B cell (primary cell): ENCODE data around the gene THSD7A. TPM values are rescaled to one million over a fixed set of nuclear protein-coding genes. Genes with fewer than 3 reads are reported as not detected.

Source experiments
- ATAC-seq: fragments of 200-7000 bp; cut with Tn5 transposase; one replicate; pipeline ENCODE4 v1.10.0; 2021; ENCODE audit warnings: low read depth, mild to moderate bottlenecking, moderate number of reproducible peaks, moderate library complexity
- CTCF ChIA-PET: fragments of 350-600 bp; sonication (Branson Sonifier 250); formaldehyde crosslinking; loops from one replicate; lab custom pipeline; 2021; ENCODE audit warnings: antibody characterized with exemption, inconsistent platforms; lab: Charles Lee
- POLR2A ChIA-PET: fragments of 350-600 bp; sonication (Branson Sonifier 250); formaldehyde crosslinking; loops from one replicate; lab custom pipeline; 2021; ENCODE audit warnings: antibody characterized with exemption; lab: Charles Lee
- DNase-seq: peaks from one replicate; pipeline ENCODE4 v3.0.0; 2013
- H2AFZ ChIP-seq: 2 replicates; pipeline ENCODE4 v1.6.1; 2012; ENCODE audit warnings: mild to moderate bottlenecking, low read depth, low read length; ENCODE audit not compliant: insufficient read depth, poor library complexity, severe bottlenecking
- H3K27ac ChIP-seq, 2 donors: 1 replicate in 1 of 2; 2 replicates in 1 of 2; pipeline ENCODE4 v1.5.1; 2012 to 2013; ENCODE audit warnings: low read length in 2 of 2, mild to moderate bottlenecking in 2 of 2, moderate library complexity in 1 of 2
- H3K27me3 ChIP-seq, 4 experiments: fragments of 200-600 bp in 1 of 4; sonication (generic) in 1 of 4; replicated peaks in 1 of 4; 1 replicate in 2 of 4; 2 replicates in 2 of 4; pipeline versions ENCODE4 v1.6.1 to v1.7.0; 2013 to 2016; ENCODE audit warnings: low read length in 3 of 4, mild to moderate bottlenecking in 2 of 4, mixed read lengths in 1 of 4, moderate library complexity in 1 of 4; ENCODE audit not compliant: insufficient read depth in 4 of 4, control insufficient read depth in 3 of 4; ENCODE audit errors: control extremely low read depth in 1 of 4
- H3K36me3 ChIP-seq, 2 experiments: replicated peaks in 1 of 2; 1 replicate in 1 of 2; 2 replicates in 1 of 2; pipeline versions ENCODE4 v1.6.1 to v1.7.1; 2013; ENCODE audit warnings: low read length in 1 of 2; ENCODE audit not compliant: insufficient read depth in 2 of 2, control insufficient read depth in 1 of 2; ENCODE audit errors: control extremely low read depth in 1 of 2, extremely low read depth in 1 of 2
- H3K4me1 ChIP-seq, 2 donors: fragments of 200-600 bp in 1 of 2; sonication (generic) in 1 of 2; 1 replicate in 1 of 2; 2 replicates in 1 of 2; pipeline versions ENCODE4 v1.5.1 to v1.6.1; 2013 to 2017; ENCODE audit warnings: low read length in 2 of 2; ENCODE audit not compliant: control insufficient read depth in 2 of 2, insufficient read depth in 2 of 2
- H3K4me2 ChIP-seq: replicated peaks from 2 replicates; pipeline ENCODE3; 2012; ENCODE audit warnings: mild to moderate bottlenecking, low read depth, low read length; ENCODE audit not compliant: poor library complexity, severe bottlenecking
- H3K4me3 ChIP-seq, 5 experiments: fragments of 200-600 bp in 1 of 5; sonication (generic) in 1 of 5; 1 replicate in 3 of 5; 2 replicates in 2 of 5; pipeline versions ENCODE4 v1.5.1 to v1.7.0; 2011 to 2016; ENCODE audit warnings: low read length in 4 of 5, mild to moderate bottlenecking in 4 of 5, low read depth in 2 of 5, control low read depth in 1 of 5, moderate library complexity in 1 of 5; ENCODE audit not compliant: insufficient read depth in 1 of 5; ENCODE audit errors: control extremely low read depth in 1 of 5, extremely low read depth in 1 of 5
- H3K79me2 ChIP-seq: fragments of 200-600 bp; sonication (generic); one replicate; pipeline ENCODE4 v1.6.0; 2016; ENCODE audit warnings: low read length; ENCODE audit not compliant: control insufficient read depth, insufficient read depth
- H3K9ac ChIP-seq: fragments of 200-600 bp; sonication (generic); 2 replicates; pipeline ENCODE4 v1.6.1; 2017; ENCODE audit warnings: mild to moderate bottlenecking, low read length, moderate library complexity
- H3K9me3 ChIP-seq, 3 donors: one replicate each; pipeline versions ENCODE4 v1.6.1 to v1.7.1; 2013; ENCODE audit warnings: low read length in 2 of 3; ENCODE audit not compliant: control insufficient read depth in 2 of 3, insufficient read depth in 1 of 3; ENCODE audit errors: control extremely low read depth in 1 of 3
- H4K20me1 ChIP-seq: 2 replicates; pipeline ENCODE4 v1.6.0; 2012; ENCODE audit warnings: mild to moderate bottlenecking, low read length; ENCODE audit not compliant: insufficient read depth, control insufficient read depth, poor library complexity, severe bottlenecking
- H3K27ac Mint-ChIP-seq: one replicate; pipeline ENCODE4 v1.8.0; 2021; ENCODE audit warnings: mixed read lengths
- H3K27me3 Mint-ChIP-seq: one replicate; pipeline ENCODE4 v1.8.0; 2021; ENCODE audit warnings: mixed read lengths
- H3K4me1 Mint-ChIP-seq: one replicate; pipeline ENCODE4 v1.8.0; 2021; ENCODE audit warnings: mixed read lengths
- H3K4me3 Mint-ChIP-seq: one replicate; pipeline ENCODE4 v1.8.0; 2021; ENCODE audit warnings: mixed read lengths
- H3K9me3 Mint-ChIP-seq: one replicate; pipeline ENCODE4 v1.8.0; 2022; ENCODE audit warnings: mixed read lengths; ENCODE audit not compliant: insufficient read depth
- EZH2 ChIP-seq: IDR thresholded peaks from 2 replicates; pipeline ENCODE4 v1.6.1; 2012; ENCODE audit warnings: borderline replicate concordance, low read depth, mild to moderate bottlenecking, moderate library complexity, low read length; ENCODE audit not compliant: insufficient read depth, poor library complexity, severe bottlenecking
- WGBS: methylation state at CpG from one replicate; pipeline ENCODE4 v1.1.5; 2013; ENCODE audit warnings: missing lambda C conversion rate; ENCODE audit not compliant: insufficient coverage; 5-methylcytosine and 5-hydroxymethylcytosine counted together
- intact Hi-C: fragments of 100-400 bp; cut with micrococcal nuclease; formaldehyde crosslinking; loops from one replicate; pipeline ENCODE4 v1.10.0; 2022
- polyA plus RNA-seq: library from polyadenylated mRNA; depleted of rRNA; stranded (reverse); fragments of >200 nt; gene quantifications from 2 replicates; pipeline ENCODE4 v1.2.3, GENCODE V29; 2012
- total RNA-seq, 2 donors: library from RNA; stranded (reverse); fragments of 120-200 nt in 1 of 2; gene quantifications; 1 replicate in 1 of 2; 2 replicates in 1 of 2; pipeline versions ENCODE4 v1.2.3 to v1.2.4, GENCODE V29; 2013 to 2022
- TF ChIP-seq, protein P1 (sequence below): fragments of 200-600 bp; IDR thresholded peaks from one replicate; pipeline ENCODE4 v1.8.0; 2022; ENCODE audit warnings: antibody characterized with exemption, mild to moderate bottlenecking

THSD7A gene
- total and polyA plus RNA-seq, 2 donors (not counting 1 experiment from before 2014, with no cell fraction given), result not detected

DNA sequence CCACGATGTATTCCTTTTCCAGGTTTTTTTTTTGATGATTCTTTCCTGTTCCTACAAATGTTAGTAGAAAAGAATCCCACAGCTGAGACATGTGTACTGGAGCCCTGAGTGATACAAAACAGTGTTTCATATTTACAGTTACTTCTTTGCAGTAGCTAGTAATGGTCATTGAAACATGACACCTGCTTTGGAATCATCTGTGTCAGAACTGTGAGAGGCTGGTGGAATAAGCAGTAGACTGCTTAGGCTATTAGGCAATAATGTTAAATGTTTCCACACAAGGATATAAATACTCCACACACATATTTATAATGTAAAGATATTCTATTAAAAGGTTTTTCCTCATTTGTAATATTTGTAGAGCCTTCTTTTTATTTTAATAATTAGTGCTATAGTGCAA is 394.0 kb downstream of the THSD7A start:
- no peaks in the 10 kb centered on the region for H4K20me1 ChIP-seq
- WGBS, result no CpG with 5 or more reads among the region's 1 CpG
- Mint-ChIP-seq H3K9me3 (no peaks in the 10 kb centered on the region), H3K27ac (no peak overlapping the region), H3K4me1 (no peaks in the 10 kb centered on the region), H3K27me3 (no peaks in the 10 kb centered on the region), H3K4me3 (no peak overlapping the region)
- ChIA-PET CTCF (no interaction called here), POLR2A (no interaction called here)
- H3K9me3 ChIP-seq, result no peaks in the 10 kb centered on the region
- intact Hi-C loops, result no loop called here
- H2AFZ ChIP-seq, result no peak overlapping the region
- H3K9ac ChIP-seq, result no peak overlapping the region
- no peak overlapping the region for H3K4me2 ChIP-seq
- H3K27ac ChIP-seq, result no peak overlapping the region
- TF ChIP-seq EZH2, result no peak
- TF ChIP-seq, protein P1, sequence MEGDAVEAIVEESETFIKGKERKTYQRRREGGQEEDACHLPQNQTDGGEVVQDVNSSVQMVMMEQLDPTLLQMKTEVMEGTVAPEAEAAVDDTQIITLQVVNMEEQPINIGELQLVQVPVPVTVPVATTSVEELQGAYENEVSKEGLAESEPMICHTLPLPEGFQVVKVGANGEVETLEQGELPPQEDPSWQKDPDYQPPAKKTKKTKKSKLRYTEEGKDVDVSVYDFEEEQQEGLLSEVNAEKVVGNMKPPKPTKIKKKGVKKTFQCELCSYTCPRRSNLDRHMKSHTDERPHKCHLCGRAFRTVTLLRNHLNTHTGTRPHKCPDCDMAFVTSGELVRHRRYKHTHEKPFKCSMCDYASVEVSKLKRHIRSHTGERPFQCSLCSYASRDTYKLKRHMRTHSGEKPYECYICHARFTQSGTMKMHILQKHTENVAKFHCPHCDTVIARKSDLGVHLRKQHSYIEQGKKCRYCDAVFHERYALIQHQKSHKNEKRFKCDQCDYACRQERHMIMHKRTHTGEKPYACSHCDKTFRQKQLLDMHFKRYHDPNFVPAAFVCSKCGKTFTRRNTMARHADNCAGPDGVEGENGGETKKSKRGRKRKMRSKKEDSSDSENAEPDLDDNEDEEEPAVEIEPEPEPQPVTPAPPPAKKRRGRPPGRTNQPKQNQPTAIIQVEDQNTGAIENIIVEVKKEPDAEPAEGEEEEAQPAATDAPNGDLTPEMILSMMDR, result no peak
- no peak overlapping the region for H3K4me3 ChIP-seq
- ATAC-seq, result no peak
- no peaks in the 10 kb centered on the region for H3K4me1 ChIP-seq
- DNase-seq, result no peak
- no peaks in the 10 kb centered on the region for H3K27me3 ChIP-seq
- no peaks in the 10 kb centered on the region for H3K36me3 ChIP-seq
- H3K79me2 ChIP-seq, result no peaks in the 10 kb centered on the region

DNA sequence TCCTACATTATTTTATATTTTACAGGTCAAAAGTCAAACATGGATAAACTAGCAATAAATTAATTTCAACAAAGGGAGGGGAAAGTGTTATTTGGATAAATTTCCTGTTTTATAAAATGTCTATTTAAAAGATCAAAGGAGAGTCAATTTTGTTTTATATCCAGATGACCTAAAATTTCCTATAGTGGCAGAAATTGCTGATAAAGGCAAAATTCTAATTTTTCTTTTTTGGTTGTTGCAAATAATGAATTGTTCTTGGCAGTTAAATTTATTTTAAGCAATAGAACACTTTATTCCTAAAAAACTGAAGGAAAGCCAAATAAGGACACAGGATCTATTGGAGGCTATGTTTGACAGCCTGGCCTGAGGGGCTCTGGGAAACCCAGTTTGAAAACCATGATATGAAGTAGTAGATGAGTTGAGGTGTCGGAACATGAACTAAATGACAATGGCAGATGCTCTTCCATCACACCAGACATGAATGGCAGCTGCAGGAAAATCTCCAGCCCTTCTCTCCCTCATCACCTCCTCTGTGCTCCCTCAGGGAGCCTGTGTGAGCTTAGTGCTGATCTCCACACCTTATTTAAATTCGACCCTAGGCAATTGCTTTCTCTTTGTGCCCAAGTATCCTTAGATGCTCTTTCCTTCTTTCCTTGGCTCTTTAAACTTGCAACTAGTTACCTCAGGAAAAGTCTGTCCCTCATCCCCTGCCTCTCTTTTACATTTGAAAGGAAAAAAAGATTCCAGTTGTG is 395.0 kb downstream of the THSD7A start:
- ATAC-seq, result no peak
- H3K4me3 Mint-ChIP-seq, result no peak overlapping the region

More for the DNA sequence above, 395.0 kb downstream of the THSD7A start:
- H3K4me2 ChIP-seq, result no peak overlapping the region
- H3K36me3 ChIP-seq, result no peaks in the 10 kb centered on the region
- TF ChIP-seq, protein P1, result no peak
- TF ChIP-seq EZH2, result no peak
- no peak overlapping the region for H3K4me3 ChIP-seq
- H2AFZ ChIP-seq, result no peak overlapping the region
- H3K9me3 Mint-ChIP-seq, result no peaks in the 10 kb centered on the region
- no peaks in the 10 kb centered on the region for H3K27me3 ChIP-seq
- no peaks in the 10 kb centered on the region for H3K4me1 Mint-ChIP-seq
- H3K9me3 ChIP-seq, result no peaks in the 10 kb centered on the region
- 25% methylated on average over 1 of the region's 2 CpGs for WGBS
- H3K9ac ChIP-seq, result no peak overlapping the region
- H3K27ac ChIP-seq, result no peak overlapping the region
- H3K79me2 ChIP-seq, result no peaks in the 10 kb centered on the region
- no peaks in the 10 kb centered on the region for H3K27me3 Mint-ChIP-seq
- POLR2A ChIA-PET, result no interaction called here
- H4K20me1 ChIP-seq, result no peaks in the 10 kb centered on the region
- DNase-seq, result no peak
- no peaks in the 10 kb centered on the region for H3K4me1 ChIP-seq
- intact Hi-C loops, result no loop called here
- CTCF ChIA-PET, result interaction anchor here (0.5 kb wide), 1 partner anchor 1049 kb away, joined by 4 read pairs; no protein-coding TSS in a partner anchor
- no peak overlapping the region for H3K27ac Mint-ChIP-seq
